SU-DHL-6 (cell line): ENCODE measurements around the gene PRR20G.

ENCODE experiments used
- H2AFZ ChIP-seq: fragments of 200-600 bp; sonication (generic); 2 replicates; pipeline ENCODE4 v1.6.1; 2014; ENCODE audit warnings: low read depth, mild to moderate bottlenecking, moderate library complexity, mixed read lengths, antibody characterized with exemption, low read length; ENCODE audit not compliant: severe bottlenecking
- H3F3A ChIP-seq: fragments of 200-600 bp; shearing (Covaris generic); 2 replicates; pipeline ENCODE4 v1.6.0; 2016; ENCODE audit warnings: antibody characterized with exemption, mild to moderate bottlenecking; ENCODE audit not compliant: insufficient read depth
- H3K27ac ChIP-seq: fragments of 200-600 bp; sonication (generic); 2 replicates; pipeline ENCODE4 v1.5.1; 2016; ENCODE audit warnings: low read depth, mild to moderate bottlenecking, low read length, moderate library complexity, mixed read lengths
- H3K27me3 ChIP-seq: fragments of 200-600 bp; sonication (generic), shearing (Covaris generic); 2 replicates; pipeline ENCODE4 v1.6.0; 2014; ENCODE audit warnings: mild to moderate bottlenecking, low read length
- H3K36me3 ChIP-seq: fragments of 200-600 bp; sonication (generic); 2 replicates; pipeline ENCODE4 v1.6.1; 2014; ENCODE audit warnings: mild to moderate bottlenecking, low read length, mixed read lengths
- H3K4me2 ChIP-seq: fragments of 300-600, 200-600 bp; shearing (Covaris generic), sonication (generic); 2 replicates; pipeline ENCODE4 v1.6.0; 2014; ENCODE audit warnings: low read length, low read depth, mild to moderate bottlenecking; ENCODE audit not compliant: poor library complexity, severe bottlenecking
- H3K4me3 ChIP-seq: fragments of 200-600 bp; sonication (generic); 2 replicates; pipeline ENCODE4 v1.5.1; 2014; ENCODE audit warnings: antibody characterized with exemption, low read length, mild to moderate bottlenecking, mixed read lengths; ENCODE audit not compliant: insufficient read depth, poor library complexity, severe bottlenecking
- H3K79me2 ChIP-seq: fragments of 200-600 bp; sonication (generic); 2 replicates; pipeline ENCODE4 v1.6.1; 2014; ENCODE audit warnings: mild to moderate bottlenecking, low read length, moderate library complexity; ENCODE audit not compliant: insufficient read depth
- H3K9ac ChIP-seq: fragments of 200-600 bp; sonication (generic); 2 replicates; pipeline ENCODE4 v1.7.0; 2014; ENCODE audit warnings: mild to moderate bottlenecking, low read length
- H3K9me2 ChIP-seq: fragments of 200-600 bp; sonication (generic); replicated peaks from 2 replicates; pipeline ENCODE4 v1.6.1; 2014; ENCODE audit warnings: low read length; ENCODE audit not compliant: insufficient read depth
- H3K9me3 ChIP-seq: fragments of 200-600 bp; sonication (generic); 2 replicates; pipeline ENCODE4 v1.6.1; 2014; ENCODE audit warnings: low read length, mixed read lengths; ENCODE audit not compliant: insufficient read depth
- H4K20me1 ChIP-seq: fragments of 200-600 bp; sonication (generic); 2 replicates; pipeline ENCODE4 v1.6.1; 2014; ENCODE audit warnings: low read depth, mild to moderate bottlenecking, antibody characterized with exemption, low read length, moderate library complexity, mixed read lengths
- CTCF ChIP-seq: fragments of 200-600 bp; sonication (generic); IDR thresholded peaks from one replicate; pipeline ENCODE4 v1.5.1; 2017; ENCODE audit warnings: antibody characterized with exemption, mild to moderate bottlenecking, low read length, moderate library complexity; ENCODE audit not compliant: insufficient read depth, poor library complexity, severe bottlenecking
- EZH2phosphoT487 ChIP-seq: fragments of 200-600 bp; sonication (generic), shearing (Covaris generic); conservative IDR thresholded peaks from 2 replicates; pipeline ENCODE4 v1.6.1; 2018; ENCODE audit warnings: mild to moderate bottlenecking, antibody characterized with exemption, low read length, moderate library complexity, mixed read lengths

PRR20G gene

DNA sequence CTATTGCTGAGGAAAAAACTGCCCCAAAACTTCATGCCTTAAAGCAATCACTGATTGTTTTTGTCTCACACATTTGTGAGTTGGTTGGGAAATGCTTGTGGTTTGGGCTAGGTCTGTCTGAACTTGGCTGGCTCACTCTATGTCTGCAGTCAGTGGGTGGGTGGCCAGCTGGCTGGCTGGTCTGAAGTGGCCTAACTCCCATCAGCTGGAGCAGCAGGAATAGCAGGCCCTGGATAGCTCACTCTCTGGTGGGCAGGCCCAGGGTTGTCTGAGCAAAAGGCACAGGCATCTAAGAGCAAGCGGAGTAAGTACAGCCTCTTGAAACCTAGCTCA, 37.7 kb upstream of the PRR20G start:
- Histone ChIP-seq H3F3A (no peaks in the 10 kb centered on the region), H3K4me3 (no peak overlapping the region), H3K36me3 (no peaks in the 10 kb centered on the region), H3K4me2 (no peak overlapping the region), H3K9me3 (no peaks in the 10 kb centered on the region), H2AFZ (no peak overlapping the region), H3K27me3 (no peaks in the 10 kb centered on the region), H3K9me2 (no peaks in the 10 kb centered on the region), H3K9ac (no peak overlapping the region), H3K27ac (no peak overlapping the region), H4K20me1 (no peaks in the 10 kb centered on the region), H3K79me2 (no peaks in the 10 kb centered on the region)
- TF ChIP-seq CTCF (no peak), EZH2phosphoT487 (no peak)

DNA sequence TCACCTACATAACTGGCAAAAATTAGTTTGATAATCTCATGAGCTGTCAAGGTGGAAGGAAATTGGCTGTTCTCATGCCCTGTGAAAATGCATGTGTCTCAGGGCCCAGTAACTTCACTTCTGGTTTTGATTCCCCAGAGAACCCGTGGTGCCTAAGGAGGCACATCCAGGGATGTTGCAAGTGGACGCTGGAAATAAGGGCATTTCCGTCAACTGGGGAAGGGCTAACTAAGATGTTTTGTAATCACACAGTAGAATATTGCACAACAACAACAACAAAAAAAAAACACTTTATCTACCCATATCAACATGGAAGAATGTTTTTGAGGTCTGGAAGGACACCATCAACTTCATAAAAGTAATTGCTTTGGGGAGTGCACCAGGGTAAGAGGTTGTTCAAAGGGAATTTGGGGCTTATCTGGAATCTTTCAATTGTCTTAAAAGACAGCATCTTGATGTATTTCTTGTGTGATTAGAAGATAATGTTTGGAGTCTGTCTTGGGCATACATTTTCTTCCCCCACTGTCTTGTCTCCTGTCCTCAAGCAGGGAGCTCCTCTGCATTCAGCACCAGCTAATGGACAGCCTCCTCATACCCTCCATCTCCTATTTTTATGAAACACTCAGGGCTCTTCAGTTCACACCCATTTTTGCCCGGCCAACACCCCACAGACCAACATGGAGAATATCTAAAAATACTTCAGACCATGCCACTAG, 37.2 kb upstream of the PRR20G start:
- Histone ChIP-seq H3K27me3 (no peaks in the 10 kb centered on the region), H3K4me2 (no peak overlapping the region), H3K9me3 (no peaks in the 10 kb centered on the region), H3K9ac (no peak overlapping the region), H4K20me1 (no peaks in the 10 kb centered on the region), H3K27ac (no peak overlapping the region), H3K36me3 (no peaks in the 10 kb centered on the region), H2AFZ (no peak overlapping the region), H3F3A (no peaks in the 10 kb centered on the region), H3K9me2 (no peaks in the 10 kb centered on the region), H3K4me3 (no peak overlapping the region), H3K79me2 (no peaks in the 10 kb centered on the region)
- TF ChIP-seq CTCF (no peak), EZH2phosphoT487 (no peak)

DNA sequence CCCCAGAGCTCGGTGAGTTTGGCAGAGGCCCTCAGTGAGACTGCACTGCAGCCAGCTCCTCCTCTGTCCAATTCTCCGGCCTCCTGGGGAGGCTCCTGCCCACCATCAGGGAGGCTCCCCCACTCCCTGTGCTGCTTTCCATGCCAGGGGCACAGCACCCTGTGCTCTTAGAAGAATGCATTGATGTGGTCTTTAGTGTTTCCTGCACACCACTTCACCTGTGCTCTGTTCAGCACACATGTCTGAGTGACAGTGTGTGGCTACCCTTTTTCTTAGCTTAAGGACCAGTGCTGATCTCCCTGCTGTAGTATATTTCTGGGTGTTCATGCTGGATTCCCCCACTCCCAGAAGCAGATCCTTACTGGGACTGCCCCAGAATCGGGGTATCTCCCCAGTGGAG, 36.2 kb upstream of the PRR20G start:
- H3K4me2 ChIP-seq = no peak overlapping the region
- no peak overlapping the region for H3K27ac ChIP-seq
- no peaks in the 10 kb centered on the region for H3K9me2 ChIP-seq
- H3K27me3 ChIP-seq = no peaks in the 10 kb centered on the region
- no peak overlapping the region for H2AFZ ChIP-seq
- no peak overlapping the region for H3K4me3 ChIP-seq
- H3F3A ChIP-seq = no peaks in the 10 kb centered on the region
- H3K79me2 ChIP-seq = no peaks in the 10 kb centered on the region
- TF ChIP-seq EZH2phosphoT487 (no peak), CTCF (no peak)
- H3K9me3 ChIP-seq = no peaks in the 10 kb centered on the region
- H3K9ac ChIP-seq = no peak overlapping the region
- no peaks in the 10 kb centered on the region for H3K36me3 ChIP-seq
- H4K20me1 ChIP-seq = no peaks in the 10 kb centered on the region
